Left kidney (tissue), 2 donors: ENCODE measurements around the gene VGLL4. TPM values are rescaled to one million over a fixed set of nuclear protein-coding genes. Genes with fewer than 3 reads are reported as not detected.
"Not testable (repeated sequence)": the region's sequence is repeated elsewhere in the genome, so short reads cannot be mapped to it uniquely, and the experiment has no call there.

Experiments
- DNase-seq: peaks from one replicate; pipeline ENCODE4 v3.0.0-alpha.2; 2013
- polyA plus RNA-seq: library from polyadenylated mRNA; unstranded; fragments of 120-200 nt; gene quantifications from one replicate; pipeline ENCODE4 v1.2.1, GENCODE V29; 2013; ENCODE audit not compliant: insufficient read length

The VGLL4 gene
- polyA plus RNA-seq, 1 donor: 98.4 TPM

- no peak for DNase-seq
These were observed 108.3 kb downstream of the VGLL4 start for GRCh38 chr3:11535243-11535960.

- no peak for DNase-seq
These were observed 109.0 kb downstream of the VGLL4 start for GRCh38 chr3:11534793-11535101.

GRCh38 chr3:11534011-11534792, 109.5 kb downstream of the VGLL4 start:
- DNase-seq: no peak

GRCh38 chr3:11532931-11533391, 110.8 kb downstream of the VGLL4 start:
- no peak for DNase-seq

GRCh38 chr3:11530153-11530721, 113.5 kb downstream of the VGLL4 start:
- no peak for DNase-seq

- DNase-seq: no peak
These were observed 114.4 kb downstream of the VGLL4 start for GRCh38 chr3:11529281-11529680.

- DNase-seq: not testable (repeated sequence)
These were observed 117.6 kb downstream of the VGLL4 start for GRCh38 chr3:11526121-11526520.

- no peak for DNase-seq
These were observed 120.1 kb downstream of the VGLL4 start for GRCh38 chr3:11523572-11524101.

GRCh38 chr3:11522953-11523571, 120.7 kb downstream of the VGLL4 start:
- no peak for DNase-seq

- no peak for DNase-seq
These were observed 121.4 kb downstream of the VGLL4 start for GRCh38 chr3:11522398-11522715.

GRCh38 chr3:11521167-11521566, 122.5 kb downstream of the VGLL4 start:
- no peak for DNase-seq

GRCh38 chr3:11517601-11518000, 126.1 kb downstream of the VGLL4 start:
- no peak for DNase-seq

GRCh38 chr3:11514191-11514821, 129.4 kb downstream of the VGLL4 start:
- DNase-seq: no peak

- no peak for DNase-seq
These were observed 129.9 kb downstream of the VGLL4 start for GRCh38 chr3:11513817-11514135.

GRCh38 chr3:11513125-11513816, 130.4 kb downstream of the VGLL4 start:
- DNase-seq: not testable (repeated sequence)

GRCh38 chr3:11511606-11512005, 132.1 kb downstream of the VGLL4 start:
- DNase-seq: not testable (repeated sequence)

GRCh38 chr3:11510356-11510755, 133.4 kb downstream of the VGLL4 start:
- DNase-seq: peak; percentile 31

GRCh38 chr3:11510001-11510340, 133.7 kb downstream of the VGLL4 start:
- DNase-seq: peak; percentile 66

GRCh38 chr3:11509173-11510000, 134.3 kb downstream of the VGLL4 start:
- peak; percentile 68 for DNase-seq

- no peak for DNase-seq
These were observed 135.2 kb downstream of the VGLL4 start for GRCh38 chr3:11508346-11509172.
